Measurements from ENCODE around the gene CALML3. TPM values are rescaled to one million over a fixed set of nuclear protein-coding genes. Genes with fewer than 3 reads are reported as not detected.

Gene CALML3
- polyA plus RNA-seq, 1 donor from 2014 or later: not detected

GRCh38 chr10:5551531-5552375 lies 27.0 kb downstream of the CALML3 start:
- H3K9ac ChIP-seq (ENCODE audit: low read length): no peak overlapping the region
- H3K9me3 ChIP-seq (ENCODE audit: low read length): no peaks in the 10 kb centered on the region
- no peak overlapping the region for H2AFZ ChIP-seq (ENCODE audit: low read depth, low read length)

GRCh38 chr10:5552376-5553321 lies 27.9 kb downstream of the CALML3 start:
- no peak overlapping the region for H2AFZ ChIP-seq (ENCODE audit: low read depth, low read length)
- H3K27me3 ChIP-seq (ENCODE audit: insufficient read depth, low read depth, low read length): no peaks in the 10 kb centered on the region
- H3K4me3 ChIP-seq (ENCODE audit: low read length): no peak overlapping the region
- no peaks in the 10 kb centered on the region for H3K9me3 ChIP-seq (ENCODE audit: low read length)
- no peaks in the 10 kb centered on the region for H4K20me1 ChIP-seq (ENCODE audit: insufficient read depth)
- no peaks in the 10 kb centered on the region for H3K9me2 ChIP-seq (ENCODE audit: insufficient read depth, low read length)
- no peak overlapping the region for H3K9ac ChIP-seq (ENCODE audit: low read length)
- no peak overlapping the region for H3K4me2 ChIP-seq (ENCODE audit: low read length)
- TF ChIP-seq EZH2 (IDR thresholded peaks at IDR 0.05; ENCODE audit: borderline replicate concordance, insufficient read depth, low read length, poor library complexity, severe bottlenecking) (no peak), POLR2AphosphoS5 (IDR thresholded peaks at IDR 0.05) (no peak), MXI1 (conservative IDR thresholded peaks at IDR 0.05; ENCODE audit: poor library complexity, severe bottlenecking) (no peak), TAF1 (IDR thresholded peaks at IDR 0.05; ENCODE audit: low read depth) (no peak)
- no peaks in the 10 kb centered on the region for H3K79me2 ChIP-seq (replicated peaks; ENCODE audit: insufficient read depth, low read length)
- H3F3A ChIP-seq (ENCODE audit: insufficient read depth, low read length, poor library complexity, severe bottlenecking): no peaks in the 10 kb centered on the region
- no peak overlapping the region for H3K27ac ChIP-seq (ENCODE audit: low read length)
- H3K36me3 ChIP-seq (ENCODE audit: insufficient read depth, low read length): no peaks in the 10 kb centered on the region

More at GRCh38 chr10:5551531-5552375, 27.0 kb downstream of the CALML3 start:
- Histone ChIP-seq H3K79me2 (replicated peaks; ENCODE audit: insufficient read depth, low read length) (no peaks in the 10 kb centered on the region), H3K27me3 (ENCODE audit: insufficient read depth, low read depth, low read length) (no peaks in the 10 kb centered on the region), H3K4me2 (ENCODE audit: low read length) (no peak overlapping the region), H3K36me3 (ENCODE audit: insufficient read depth, low read length) (no peaks in the 10 kb centered on the region), H4K20me1 (ENCODE audit: insufficient read depth) (no peaks in the 10 kb centered on the region), H3K27ac (ENCODE audit: low read length) (no peak overlapping the region), H3K4me3 (ENCODE audit: low read length) (no peak overlapping the region), H3K9me2 (ENCODE audit: insufficient read depth, low read length) (no peaks in the 10 kb centered on the region), H3F3A (ENCODE audit: insufficient read depth, low read length, poor library complexity, severe bottlenecking) (no peaks in the 10 kb centered on the region)
- TF ChIP-seq TAF1 (IDR thresholded peaks at IDR 0.05; ENCODE audit: low read depth): no peak

- Histone ChIP-seq H3K27ac (ENCODE audit: low read length) (no peak overlapping the region), H2AFZ (ENCODE audit: low read depth, low read length) (no peak overlapping the region), H3K79me2 (replicated peaks; ENCODE audit: insufficient read depth, low read length) (no peaks in the 10 kb centered on the region), H3K4me2 (ENCODE audit: low read length) (no peak overlapping the region), H3F3A (ENCODE audit: insufficient read depth, low read length, poor library complexity, severe bottlenecking) (no peaks in the 10 kb centered on the region), H3K9ac (ENCODE audit: low read length) (no peak overlapping the region), H4K20me1 (ENCODE audit: insufficient read depth) (no peaks in the 10 kb centered on the region), H3K9me2 (ENCODE audit: insufficient read depth, low read length) (no peaks in the 10 kb centered on the region), H3K27me3 (ENCODE audit: insufficient read depth, low read depth, low read length) (no peaks in the 10 kb centered on the region), H3K36me3 (ENCODE audit: insufficient read depth, low read length) (no peaks in the 10 kb centered on the region), H3K9me3 (ENCODE audit: low read length) (no peaks in the 10 kb centered on the region), H3K4me3 (ENCODE audit: low read length) (no peak overlapping the region)
- TF ChIP-seq TAF1 (IDR thresholded peaks at IDR 0.05; ENCODE audit: low read depth): no peak
- no peak for TF ChIP-seq SMC3 (conservative IDR thresholded peaks at IDR 0.05; ENCODE audit: poor library complexity)
- TF ChIP-seq REST (IDR thresholded peaks at IDR 0.05; ENCODE audit: borderline replicate concordance): no peak
- no peak for TF ChIP-seq CTCF (IDR thresholded peaks at IDR 0.05; ENCODE audit: poor library complexity, severe bottlenecking)
- no peak for TF ChIP-seq EZH2 (IDR thresholded peaks at IDR 0.05; ENCODE audit: borderline replicate concordance, insufficient read depth, low read length, poor library complexity, severe bottlenecking)
- no peak for TF ChIP-seq RAD21 (conservative IDR thresholded peaks at IDR 0.05)
- no peak for TF ChIP-seq MXI1 (conservative IDR thresholded peaks at IDR 0.05; ENCODE audit: poor library complexity, severe bottlenecking)
Measured at GRCh38 chr10:5553400-5554170, 28.8 kb downstream of the CALML3 start.

Data from neural cell (in vitro differentiated cells).